Activated B cell treated with CpG ODN at 0.5 μM for 24 hours (primary cell): ENCODE results near the gene KIF21A. TPM values are rescaled to one million over a fixed set of nuclear protein-coding genes. Genes with fewer than 3 reads are reported as not detected.
A peak's percentile ranks its signal among the peaks of the same experiment; 100 is the strongest.

Experiments
- ATAC-seq: fragments of 200-7000 bp; cut with Tn5 transposase; one replicate; pipeline ENCODE4 v1.10.0; 2021; ENCODE audit warnings: low read depth, mild to moderate bottlenecking, moderate library complexity
- CTCF ChIA-PET: fragments of 350-600 bp; sonication (Branson Sonifier 250); formaldehyde crosslinking; loops from one replicate; lab custom pipeline; 2021; ENCODE audit warnings: antibody characterized with exemption; lab: Charles Lee
- POLR2A ChIA-PET: fragments of 350-600 bp; sonication (Branson Sonifier 250); formaldehyde crosslinking; loops from one replicate; lab custom pipeline; 2021; ENCODE audit warnings: antibody characterized with exemption; lab: Charles Lee
- DNase-seq: peaks from one replicate; pipeline ENCODE4 v3.0.0; 2022
- H3K27ac Mint-ChIP-seq: one replicate; pipeline ENCODE4 v1.8.0; 2020; ENCODE audit warnings: mixed read lengths
- H3K27me3 Mint-ChIP-seq: one replicate; pipeline ENCODE4 v1.8.0; 2021; ENCODE audit warnings: mixed read lengths
- H3K36me3 Mint-ChIP-seq: one replicate; pipeline ENCODE4 v1.8.0; 2021; ENCODE audit warnings: low read depth, mixed read lengths
- H3K4me1 Mint-ChIP-seq: one replicate; pipeline ENCODE4 v1.8.0; 2021; ENCODE audit warnings: mixed read lengths
- H3K4me3 Mint-ChIP-seq: one replicate; pipeline ENCODE4 v1.8.0; 2020; ENCODE audit warnings: mild to moderate bottlenecking, mixed read lengths
- H3K9me3 Mint-ChIP-seq: one replicate; pipeline ENCODE4 v1.8.0; 2020; ENCODE audit warnings: mixed read lengths
- CTCF ChIP-seq: fragments of 200-600 bp; IDR thresholded peaks from one replicate; pipeline ENCODE4 v1.8.0; 2022; ENCODE audit warnings: antibody characterized with exemption, mild to moderate bottlenecking
- intact Hi-C: fragments of 100-400 bp; cut with micrococcal nuclease; formaldehyde crosslinking; loops from one replicate; pipeline ENCODE4 v1.15.1; 2024
- total RNA-seq: library from RNA; stranded (reverse); gene quantifications from 2 replicates; pipeline ENCODE4 v1.2.3, GENCODE V29; 2022

The KIF21A gene
- total RNA-seq, 1 donor from 2014 or later = 7.6 TPM

GRCh38 chr12:39278426-39278825 is 164.5 kb downstream of the KIF21A start:
- ATAC-seq (no peak), DNase-seq (no peak)
- H3K27me3 Mint-ChIP-seq = no peaks in the 10 kb centered on the region
- no peaks in the 10 kb centered on the region for H3K4me1 Mint-ChIP-seq
- CTCF ChIA-PET = no interaction called here
- intact Hi-C loops = no loop called here
- POLR2A ChIA-PET = no interaction called here
- no peak overlapping the region for H3K4me3 Mint-ChIP-seq
- no peak for TF ChIP-seq CTCF
- no peak overlapping the region for H3K27ac Mint-ChIP-seq
- H3K9me3 Mint-ChIP-seq = no peaks in the 10 kb centered on the region
- H3K36me3 Mint-ChIP-seq = no peaks in the 10 kb centered on the region

GRCh38 chr12:39277416-39277815 is 165.5 kb downstream of the KIF21A start:
- no peaks in the 10 kb centered on the region for H3K27me3 Mint-ChIP-seq
- ATAC-seq = no peak
- no peaks in the 10 kb centered on the region for H3K4me1 Mint-ChIP-seq
- no peaks in the 10 kb centered on the region for H3K9me3 Mint-ChIP-seq
- H3K4me3 Mint-ChIP-seq = no peak overlapping the region
- no peak for DNase-seq
- intact Hi-C loops = no loop called here
- H3K36me3 Mint-ChIP-seq = no peaks in the 10 kb centered on the region
- TF ChIP-seq CTCF = no peak
- H3K27ac Mint-ChIP-seq = no peak overlapping the region
- ChIA-PET POLR2A (no interaction called here), CTCF (no interaction called here)

- no peak overlapping the region for H3K27ac Mint-ChIP-seq
- H3K4me3 Mint-ChIP-seq = no peak overlapping the region
- H3K36me3 Mint-ChIP-seq = no peaks in the 10 kb centered on the region
- no peaks in the 10 kb centered on the region for H3K9me3 Mint-ChIP-seq
- ATAC-seq = no peak
- no peak for DNase-seq
- TF ChIP-seq CTCF = no peak
- intact Hi-C loops = no loop called here
- no peaks in the 10 kb centered on the region for H3K27me3 Mint-ChIP-seq
- ChIA-PET CTCF (interaction anchor here (1.3 kb wide), 1 partner anchor 944 kb away, joined by 4 read pairs; no protein-coding TSS in a partner anchor), POLR2A (no interaction called here)
- H3K4me1 Mint-ChIP-seq = no peaks in the 10 kb centered on the region
These were observed 167.1 kb downstream of the KIF21A start for GRCh38 chr12:39275846-39276245.

GRCh38 chr12:39272871-39273655 is 169.9 kb downstream of the KIF21A start:
- peak; percentile 78 for TF ChIP-seq CTCF
- Mint-ChIP-seq H3K9me3 (no peaks in the 10 kb centered on the region), H3K4me3 (no peak overlapping the region), H3K27ac (no peak overlapping the region), H3K36me3 (no peaks in the 10 kb centered on the region), H3K4me1 (no peaks in the 10 kb centered on the region), H3K27me3 (no peaks in the 10 kb centered on the region)
- intact Hi-C loops = loop anchor here (1.0 to 2.0 kb wide), 3 partner anchors 352 to 1135 kb away; no protein-coding TSS in a partner anchor
- DNase-seq = no peak
- no peak for ATAC-seq
- POLR2A ChIA-PET = no interaction called here
- CTCF ChIA-PET = interaction anchor here (0.6 to 3.0 kb wide), 8 partner anchors 9 to 1137 kb away, joined by 3 to 13 read pairs (median 4); no protein-coding TSS in a partner anchor

GRCh38 chr12:39269492-39269891 is 173.4 kb downstream of the KIF21A start:
- ChIA-PET POLR2A (no interaction called here), CTCF (no interaction called here)
- ATAC-seq (no peak), DNase-seq (no peak)
- Mint-ChIP-seq H3K27me3 (no peaks in the 10 kb centered on the region), H3K36me3 (no peaks in the 10 kb centered on the region), H3K27ac (no peak overlapping the region), H3K9me3 (no peaks in the 10 kb centered on the region), H3K4me1 (no peaks in the 10 kb centered on the region), H3K4me3 (no peak overlapping the region)
- no peak for TF ChIP-seq CTCF
- intact Hi-C loops = no loop called here
